HCT116 (cell line): ENCODE data around the gene BBIP1. TPM values are rescaled to one million over a fixed set of nuclear protein-coding genes. Genes with fewer than 3 reads are reported as not detected.

Experiments used
- ATAC-seq: fragments of 200-7000 bp; cut with Tn5 transposase; 2 replicates; pipeline ENCODE4 v1.9.1; 2020; ENCODE audit warnings: mild to moderate bottlenecking, moderate library complexity
- BruUV-seq: library from RNA; stranded (reverse); fragments of 400-500 nt; replicated peaks from 2 replicates; lab custom pipeline; 2021; lab: Mats Ljungman, UMichigan
- CTCF ChIA-PET: fragments of 300-600 bp; sonication (Branson Sonifier 250); formaldehyde crosslinking; loops from one replicate; lab custom pipeline; 2021; ENCODE audit warnings: antibody characterized with exemption; lab: Charles Lee
- POLR2A ChIA-PET: fragments of 300-600, 350-600 bp; sonication (Branson Sonifier 250); formaldehyde crosslinking; loops from one replicate; lab custom pipeline; 2021; ENCODE audit warnings: antibody characterized with exemption; lab: Charles Lee
- RAD21 ChIA-PET, 2 experiments: fragments of 300-600 bp; sonication (Branson Sonifier 250); formaldehyde crosslinking; loops; one replicate each; lab custom pipeline; 2023; ENCODE audit warnings: low total read pairs in 2 of 2; ENCODE audit not compliant: uncharacterized antibody in 2 of 2, unreplicated experiment in 2 of 2, low non-redundant PET in 1 of 2; lab: Charles Lee
- DNase-seq: peaks from one replicate; pipeline ENCODE4 v3.0.0-alpha.2; 2010; ENCODE audit warnings: low read depth, low spot score
- H2AFZ ChIP-seq: fragments of 200-600 bp; shearing (Covaris generic), sonication (generic); 2 replicates; pipeline ENCODE4 v1.6.1; 2017; ENCODE audit warnings: low read depth, mixed run types, mixed read lengths, antibody characterized with exemption, low read length; ENCODE audit not compliant: poor library complexity, severe bottlenecking
- H3K27ac ChIP-seq: 2 replicates; pipeline ENCODE4 v1.5.1; 2012; ENCODE audit warnings: low read depth, low read length
- H3K27me3 ChIP-seq: fragments of 200-600 bp; sonication (generic); 2 replicates; pipeline ENCODE4 v1.6.1; 2016; ENCODE audit warnings: mixed run types, low read length, mixed read lengths; ENCODE audit not compliant: insufficient read depth
- H3K36me3 ChIP-seq, 2 experiments: fragments of 200-500 bp in 1 of 2; fragments of 200-600 bp in 1 of 2; sonication (Bioruptor generic) in 1 of 2; sonication (generic) in 1 of 2; 2 replicates each; pipeline versions ENCODE4 v1.5.1 to v1.6.1; 2014 to 2016; ENCODE audit warnings: low read length in 2 of 2, inconsistent platforms in 1 of 2, mixed read lengths in 1 of 2, mixed run types in 1 of 2; ENCODE audit not compliant: insufficient read depth in 2 of 2, control insufficient read depth in 1 of 2
- H3K4me1 ChIP-seq, 2 experiments: fragments of 200-600 bp in 1 of 2; sonication (generic) in 1 of 2; 2 replicates each; pipeline versions ENCODE4 v1.5.1 to v1.6.1; 2012 to 2017; ENCODE audit warnings: low read length in 2 of 2, inconsistent platforms in 1 of 2, mild to moderate bottlenecking in 1 of 2, mixed read lengths in 1 of 2, mixed run types in 1 of 2, moderate library complexity in 1 of 2; ENCODE audit not compliant: insufficient read depth in 2 of 2, control insufficient read depth in 1 of 2
- H3K4me2 ChIP-seq: fragments of 200-600 bp; sonication (generic); 2 replicates; pipeline ENCODE4 v1.6.1; 2017; ENCODE audit warnings: mixed run types, low read length, mixed read lengths
- H3K4me3 ChIP-seq, 2 experiments: fragments of 200-600 bp in 1 of 2; sonication (generic) in 1 of 2; replicated peaks in 1 of 2; 2 replicates each; pipeline ENCODE4 v1.5.1; 2011 to 2016; ENCODE audit warnings: low read length in 2 of 2, control low read depth in 1 of 2, low read depth in 1 of 2, mild to moderate bottlenecking in 1 of 2, mixed read lengths in 1 of 2, mixed run types in 1 of 2
- H3K79me2 ChIP-seq: fragments of 200-600 bp; sonication (generic); 2 replicates; pipeline ENCODE4 v1.6.1; 2017; ENCODE audit warnings: mild to moderate bottlenecking, mixed run types, low read length, moderate library complexity, mixed read lengths; ENCODE audit not compliant: insufficient read depth
- H3K9ac ChIP-seq: fragments of 200-600 bp; sonication (generic); 2 replicates; pipeline ENCODE4 v1.6.1; 2016; ENCODE audit warnings: low read length, mixed read lengths
- H3K9me2 ChIP-seq: fragments of 200-600 bp; sonication (generic), shearing (Covaris generic); 2 replicates; pipeline ENCODE4 v1.6.1; 2017; ENCODE audit warnings: mixed run types, mild to moderate bottlenecking, moderate library complexity; ENCODE audit not compliant: insufficient read depth
- H3K9me3 ChIP-seq, 2 experiments: fragments of 200-500 bp in 1 of 2; fragments of 200-600 bp in 1 of 2; sonication (Bioruptor generic) in 1 of 2; sonication (generic) in 1 of 2; 2 replicates each; pipeline ENCODE4 v1.6.1; 2014 to 2017; ENCODE audit warnings: low read length in 2 of 2, mixed read lengths in 2 of 2, inconsistent platforms in 1 of 2, low read depth in 1 of 2, mild to moderate bottlenecking in 1 of 2, mixed run types in 1 of 2, moderate library complexity in 1 of 2; ENCODE audit not compliant: control insufficient read depth in 1 of 2, insufficient read depth in 1 of 2
- H4K20me1 ChIP-seq: fragments of 200-600 bp; sonication (generic), shearing (Covaris generic); 2 replicates; pipeline ENCODE4 v1.6.1; 2017; ENCODE audit warnings: mixed run types, mild to moderate bottlenecking, moderate library complexity; ENCODE audit not compliant: insufficient read depth
- CBX3 ChIP-seq: IDR thresholded peaks from 2 replicates; pipeline ENCODE4 v1.6.1; 2012; ENCODE audit warnings: low read depth
- EGR1 ChIP-seq: IDR thresholded peaks from 2 replicates; pipeline ENCODE4 v1.6.1; 2012; ENCODE audit warnings: low read depth
- ELF1 ChIP-seq: IDR thresholded peaks from 2 replicates; pipeline ENCODE4 v1.6.1; 2012; ENCODE audit warnings: low read depth, borderline replicate concordance
- EZH2 ChIP-seq: fragments of 200-600 bp; sonication (generic); IDR thresholded peaks from 2 replicates; pipeline ENCODE4 v1.6.1; 2017; ENCODE audit warnings: antibody characterized with exemption, mixed run types
- EZH2phosphoT487 ChIP-seq: fragments of 200-600 bp; IDR thresholded peaks from 2 replicates; pipeline ENCODE4 v1.6.1; 2018; ENCODE audit warnings: antibody characterized with exemption, borderline replicate concordance
- FOSL1 ChIP-seq: IDR thresholded peaks from 2 replicates; pipeline ENCODE4 v1.6.1; 2012; ENCODE audit warnings: low read depth
- POLR2A ChIP-seq: IDR thresholded peaks from 2 replicates; pipeline ENCODE4 v1.7.0; 2011; ENCODE audit warnings: borderline replicate concordance; ENCODE audit not compliant: insufficient read depth, insufficient read length; ENCODE audit errors: extremely low read depth
- POLR2AphosphoS5 ChIP-seq: IDR thresholded peaks from 2 replicates; pipeline ENCODE4 v1.6.1; 2011; ENCODE audit warnings: mild to moderate bottlenecking, low read depth, low read length, moderate library complexity
- RAD21 ChIP-seq: IDR thresholded peaks from 2 replicates; pipeline ENCODE4 v1.6.1; 2012; ENCODE audit warnings: low read depth, mild to moderate bottlenecking
- SIN3A ChIP-seq: IDR thresholded peaks from 2 replicates; pipeline ENCODE4 v1.6.1; 2012; ENCODE audit warnings: low read depth
- SP1 ChIP-seq: IDR thresholded peaks from 2 replicates; pipeline ENCODE4 v1.6.1; 2012; ENCODE audit warnings: low read depth
- SRF ChIP-seq: IDR thresholded peaks from 2 replicates; pipeline ENCODE4 v1.6.1; 2012; ENCODE audit warnings: low read depth
- TCF7L2 ChIP-seq: IDR thresholded peaks from 2 replicates; pipeline ENCODE4 v1.7.0; 2011; ENCODE audit warnings: borderline replicate concordance, inconsistent platforms; ENCODE audit not compliant: insufficient read depth, insufficient read length; ENCODE audit errors: extremely low read depth
- YY1 ChIP-seq: IDR thresholded peaks from 2 replicates; pipeline ENCODE4 v1.6.1; 2011; ENCODE audit warnings: low read length, low read depth, moderate library complexity, mild to moderate bottlenecking; ENCODE audit not compliant: insufficient replicate concordance; ENCODE audit errors: extremely low read depth
- ZFX ChIP-seq: fragments of 450-650 bp; IDR thresholded peaks from 2 replicates; pipeline ENCODE4 v1.6.1; 2017
- intact Hi-C: fragments of 100-400 bp; cut with micrococcal nuclease; formaldehyde crosslinking; loops from 2 replicates; pipeline ENCODE4 v1.10.0; 2022
- total RNA-seq: library from RNA; stranded (reverse); gene quantifications from one replicate; pipeline ENCODE4 v1.2.1, GENCODE V29; 2021; ENCODE audit not compliant: unreplicated experiment
- TF ChIP-seq, protein P1 (sequence below): IDR thresholded peaks from 2 replicates; pipeline ENCODE4 v1.6.1; 2012
- TF ChIP-seq, protein P2 (sequence below): IDR thresholded peaks from 2 replicates; pipeline ENCODE4 v1.6.1; 2012; ENCODE audit warnings: low read depth
- TF ChIP-seq, protein P3 (sequence below): IDR thresholded peaks from 2 replicates; pipeline ENCODE4 v1.6.1; 2011; ENCODE audit warnings: mild to moderate bottlenecking, low read length, moderate library complexity; ENCODE audit not compliant: insufficient replicate concordance; ENCODE audit errors: extremely low read depth
- TF ChIP-seq, protein P4 (sequence below), 3 experiments: fragments of 200-600 bp in 1 of 3; sonication (generic) in 1 of 3; IDR thresholded peaks in 2 of 3; conservative IDR thresholded peaks in 1 of 3; 2 replicates each; pipeline ENCODE4 v1.5.1; 2012 to 2017; ENCODE audit warnings: low read depth in 2 of 3, low read length in 2 of 3, antibody characterized with exemption in 1 of 3, borderline replicate concordance in 1 of 3, control low read depth in 1 of 3, mild to moderate bottlenecking in 1 of 3, mixed read lengths in 1 of 3, mixed run types in 1 of 3, moderate library complexity in 1 of 3; ENCODE audit not compliant: insufficient read depth in 1 of 3
- TF ChIP-seq, protein P5 (sequence below): IDR thresholded peaks from 2 replicates; pipeline ENCODE4 v1.6.1; 2012

Gene BBIP1
- total RNA-seq, 1 experiment from 2014 or later = 38.9 TPM

DNA sequence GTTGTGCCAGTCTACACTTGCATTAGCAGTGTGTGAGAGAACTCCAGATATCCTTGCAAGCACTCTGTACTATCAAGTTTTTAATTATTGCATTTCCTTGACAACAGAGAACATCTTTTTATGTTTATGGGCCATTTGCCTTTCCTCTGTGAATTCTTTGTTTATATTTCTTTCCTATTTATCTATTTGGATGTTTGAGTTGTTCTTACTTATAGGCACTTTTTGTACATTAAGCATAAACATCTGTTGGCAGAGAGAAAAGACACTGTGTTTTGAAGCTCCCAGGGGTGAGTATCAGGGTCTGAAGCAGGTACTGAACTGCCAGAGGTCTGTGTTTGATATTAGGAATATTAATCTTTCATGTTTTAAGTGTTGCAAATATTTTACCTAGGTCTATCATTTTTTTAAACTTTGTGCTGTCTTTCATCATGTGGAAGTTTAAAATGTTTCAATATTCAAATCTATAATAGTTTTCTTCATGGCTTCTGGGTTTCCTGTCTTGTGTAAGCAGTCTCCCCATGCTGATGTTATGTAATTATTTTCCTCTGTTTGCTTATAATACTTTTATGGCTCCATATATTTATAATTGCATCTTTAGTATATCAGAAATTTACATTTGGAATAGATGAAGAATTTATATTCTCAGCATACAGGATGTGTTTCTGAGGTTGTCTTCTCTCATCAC lies 64.9 kb downstream of the BBIP1 start:
- Histone ChIP-seq H3K27ac (no peak overlapping the region), H3K4me2 (no peak overlapping the region), H3K27me3 (no peaks in the 10 kb centered on the region), H3K4me1 (peaks cover 12 to 18% of the 10 kb centered on the region in 2 experiments), H4K20me1 (no peaks in the 10 kb centered on the region), H3K4me3 (no peak overlapping the region), H3K36me3 (no peaks in the 10 kb centered on the region), H3K9me3 (no peaks in the 10 kb centered on the region), H3K9ac (no peak overlapping the region), H2AFZ (no peak overlapping the region), H3K9me2 (no peaks in the 10 kb centered on the region), H3K79me2 (no peaks in the 10 kb centered on the region)
- BruUV-seq = no TSS peak
- ChIA-PET RAD21 (no interaction called here), POLR2A (no interaction called here), CTCF (no interaction called here)
- DNase-seq (no peak), ATAC-seq (no peak)
- no peak for TF ChIP-seq FOSL1
- no peak for TF ChIP-seq SRF
- TF ChIP-seq SIN3A = no peak
- no peak for TF ChIP-seq RAD21
- TF ChIP-seq TCF7L2 = no peak
- TF ChIP-seq, protein P1, sequence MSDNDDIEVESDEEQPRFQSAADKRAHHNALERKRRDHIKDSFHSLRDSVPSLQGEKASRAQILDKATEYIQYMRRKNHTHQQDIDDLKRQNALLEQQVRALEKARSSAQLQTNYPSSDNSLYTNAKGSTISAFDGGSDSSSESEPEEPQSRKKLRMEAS = no peak
- TF ChIP-seq, protein P2, sequence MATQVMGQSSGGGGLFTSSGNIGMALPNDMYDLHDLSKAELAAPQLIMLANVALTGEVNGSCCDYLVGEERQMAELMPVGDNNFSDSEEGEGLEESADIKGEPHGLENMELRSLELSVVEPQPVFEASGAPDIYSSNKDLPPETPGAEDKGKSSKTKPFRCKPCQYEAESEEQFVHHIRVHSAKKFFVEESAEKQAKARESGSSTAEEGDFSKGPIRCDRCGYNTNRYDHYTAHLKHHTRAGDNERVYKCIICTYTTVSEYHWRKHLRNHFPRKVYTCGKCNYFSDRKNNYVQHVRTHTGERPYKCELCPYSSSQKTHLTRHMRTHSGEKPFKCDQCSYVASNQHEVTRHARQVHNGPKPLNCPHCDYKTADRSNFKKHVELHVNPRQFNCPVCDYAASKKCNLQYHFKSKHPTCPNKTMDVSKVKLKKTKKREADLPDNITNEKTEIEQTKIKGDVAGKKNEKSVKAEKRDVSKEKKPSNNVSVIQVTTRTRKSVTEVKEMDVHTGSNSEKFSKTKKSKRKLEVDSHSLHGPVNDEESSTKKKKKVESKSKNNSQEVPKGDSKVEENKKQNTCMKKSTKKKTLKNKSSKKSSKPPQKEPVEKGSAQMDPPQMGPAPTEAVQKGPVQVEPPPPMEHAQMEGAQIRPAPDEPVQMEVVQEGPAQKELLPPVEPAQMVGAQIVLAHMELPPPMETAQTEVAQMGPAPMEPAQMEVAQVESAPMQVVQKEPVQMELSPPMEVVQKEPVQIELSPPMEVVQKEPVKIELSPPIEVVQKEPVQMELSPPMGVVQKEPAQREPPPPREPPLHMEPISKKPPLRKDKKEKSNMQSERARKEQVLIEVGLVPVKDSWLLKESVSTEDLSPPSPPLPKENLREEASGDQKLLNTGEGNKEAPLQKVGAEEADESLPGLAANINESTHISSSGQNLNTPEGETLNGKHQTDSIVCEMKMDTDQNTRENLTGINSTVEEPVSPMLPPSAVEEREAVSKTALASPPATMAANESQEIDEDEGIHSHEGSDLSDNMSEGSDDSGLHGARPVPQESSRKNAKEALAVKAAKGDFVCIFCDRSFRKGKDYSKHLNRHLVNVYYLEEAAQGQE = no peak
- TF ChIP-seq SP1 = no peak
- no peak for TF ChIP-seq ZFX
- TF ChIP-seq EGR1 = no peak
- TF ChIP-seq, protein P3, sequence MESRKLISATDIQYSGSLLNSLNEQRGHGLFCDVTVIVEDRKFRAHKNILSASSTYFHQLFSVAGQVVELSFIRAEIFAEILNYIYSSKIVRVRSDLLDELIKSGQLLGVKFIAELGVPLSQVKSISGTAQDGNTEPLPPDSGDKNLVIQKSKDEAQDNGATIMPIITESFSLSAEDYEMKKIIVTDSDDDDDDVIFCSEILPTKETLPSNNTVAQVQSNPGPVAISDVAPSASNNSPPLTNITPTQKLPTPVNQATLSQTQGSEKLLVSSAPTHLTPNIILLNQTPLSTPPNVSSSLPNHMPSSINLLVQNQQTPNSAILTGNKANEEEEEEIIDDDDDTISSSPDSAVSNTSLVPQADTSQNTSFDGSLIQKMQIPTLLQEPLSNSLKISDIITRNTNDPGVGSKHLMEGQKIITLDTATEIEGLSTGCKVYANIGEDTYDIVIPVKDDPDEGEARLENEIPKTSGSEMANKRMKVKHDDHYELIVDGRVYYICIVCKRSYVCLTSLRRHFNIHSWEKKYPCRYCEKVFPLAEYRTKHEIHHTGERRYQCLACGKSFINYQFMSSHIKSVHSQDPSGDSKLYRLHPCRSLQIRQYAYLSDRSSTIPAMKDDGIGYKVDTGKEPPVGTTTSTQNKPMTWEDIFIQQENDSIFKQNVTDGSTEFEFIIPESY = no peak
- no peak for TF ChIP-seq EZH2phosphoT487
- TF ChIP-seq, protein P4, sequence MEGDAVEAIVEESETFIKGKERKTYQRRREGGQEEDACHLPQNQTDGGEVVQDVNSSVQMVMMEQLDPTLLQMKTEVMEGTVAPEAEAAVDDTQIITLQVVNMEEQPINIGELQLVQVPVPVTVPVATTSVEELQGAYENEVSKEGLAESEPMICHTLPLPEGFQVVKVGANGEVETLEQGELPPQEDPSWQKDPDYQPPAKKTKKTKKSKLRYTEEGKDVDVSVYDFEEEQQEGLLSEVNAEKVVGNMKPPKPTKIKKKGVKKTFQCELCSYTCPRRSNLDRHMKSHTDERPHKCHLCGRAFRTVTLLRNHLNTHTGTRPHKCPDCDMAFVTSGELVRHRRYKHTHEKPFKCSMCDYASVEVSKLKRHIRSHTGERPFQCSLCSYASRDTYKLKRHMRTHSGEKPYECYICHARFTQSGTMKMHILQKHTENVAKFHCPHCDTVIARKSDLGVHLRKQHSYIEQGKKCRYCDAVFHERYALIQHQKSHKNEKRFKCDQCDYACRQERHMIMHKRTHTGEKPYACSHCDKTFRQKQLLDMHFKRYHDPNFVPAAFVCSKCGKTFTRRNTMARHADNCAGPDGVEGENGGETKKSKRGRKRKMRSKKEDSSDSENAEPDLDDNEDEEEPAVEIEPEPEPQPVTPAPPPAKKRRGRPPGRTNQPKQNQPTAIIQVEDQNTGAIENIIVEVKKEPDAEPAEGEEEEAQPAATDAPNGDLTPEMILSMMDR (IDR thresholded peaks at IDR 0.05 in 2 of 3, conservative IDR thresholded peaks at IDR 0.05 in 1 of 3; ENCODE audit: borderline replicate concordance in 1 of 3, insufficient read depth in 1 of 3, low read depth in 2 of 3, low read length in 2 of 3) = no peak
- TF ChIP-seq CBX3 = no peak
- no peak for TF ChIP-seq POLR2A
- TF ChIP-seq EZH2 = no peak
- TF ChIP-seq, protein P5, sequence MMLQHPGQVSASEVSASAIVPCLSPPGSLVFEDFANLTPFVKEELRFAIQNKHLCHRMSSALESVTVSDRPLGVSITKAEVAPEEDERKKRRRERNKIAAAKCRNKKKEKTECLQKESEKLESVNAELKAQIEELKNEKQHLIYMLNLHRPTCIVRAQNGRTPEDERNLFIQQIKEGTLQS = no peak
- no peak for TF ChIP-seq POLR2AphosphoS5
- no peak for TF ChIP-seq YY1
- TF ChIP-seq ELF1 = no peak
- intact Hi-C loops = no loop called here
